Transverse colon (tissue), 4 donors: ENCODE data around the gene ZNF275. TPM values are rescaled to one million over a fixed set of nuclear protein-coding genes. Genes with fewer than 3 reads are reported as not detected.
A peak's percentile ranks its signal among the peaks of the same experiment; 100 is the strongest.

Experiments used
- DNase-seq: peaks from one replicate; pipeline ENCODE4 v3.0.0-alpha.2; 2019
- H3K27ac ChIP-seq, 4 donors: fragments of 200-600 bp; sonication (generic); 2 replicates each; pipeline ENCODE4 v1.5.1; 2016 to 2018; ENCODE audit warnings: inconsistent platforms in 4 of 4
- H3K27me3 ChIP-seq: fragments of 200-600 bp; sonication (generic); 2 replicates; pipeline ENCODE4 v1.5.1; 2017; ENCODE audit warnings: inconsistent platforms
- H3K36me3 ChIP-seq, 4 donors: fragments of 200-600 bp; sonication (generic); 2 replicates each; pipeline ENCODE4 v1.5.1; 2017 to 2019; ENCODE audit warnings: inconsistent platforms in 4 of 4
- H3K4me1 ChIP-seq, 4 donors: fragments of 200-600 bp; sonication (generic); 2 replicates each; pipeline ENCODE4 v1.5.1; 2017 to 2020; ENCODE audit warnings: inconsistent platforms in 4 of 4
- H3K4me3 ChIP-seq, 4 donors: fragments of 200-600 bp; sonication (generic); 1 replicate in 1 of 4; 2 replicates in 3 of 4; pipeline versions ENCODE4 v1.5.1 to v1.6.1; 2017 to 2019; ENCODE audit warnings: inconsistent platforms in 4 of 4
- H3K9me3 ChIP-seq, 2 donors: fragments of 200-600 bp; sonication (generic); 2 replicates each; pipeline ENCODE4 v1.5.1; 2017 to 2019; ENCODE audit warnings: inconsistent platforms in 2 of 2
- CTCF ChIP-seq, 5 experiments: fragments of 200-600 bp in 3 of 5; fragments of 450-650 bp in 2 of 5; sonication (generic) in 3 of 5; IDR thresholded peaks; 1 replicate in 2 of 5; 2 replicates in 3 of 5; pipeline ENCODE4 v1.5.1; 2016 to 2017; ENCODE audit warnings: antibody characterized with exemption in 5 of 5, inconsistent platforms in 3 of 5, mild to moderate bottlenecking in 2 of 5, moderate library complexity in 1 of 5
- EP300 ChIP-seq: sonication (generic); formaldehyde crosslinking; IDR thresholded peaks from one replicate; pipeline ENCODE4 v1.6.1; 2017; ENCODE audit warnings: antibody characterized with exemption, low read depth
- POLR2A ChIP-seq: fragments of 450-650 bp; IDR thresholded peaks from one replicate; pipeline ENCODE4 v1.6.1; 2016; ENCODE audit warnings: antibody characterized with exemption, mild to moderate bottlenecking, moderate library complexity
- POLR2AphosphoS5 ChIP-seq, 3 donors: sonication (generic); formaldehyde crosslinking; IDR thresholded peaks; one replicate each; pipeline ENCODE4 v1.6.1; 2016; ENCODE audit warnings: antibody characterized with exemption in 3 of 3
- WGBS, 2 donors: methylation state at CpG; one replicate each; pipeline ENCODE4 v1.1.5; 2018; ENCODE audit warnings: low coverage in 1 of 2; 5-methylcytosine and 5-hydroxymethylcytosine counted together
- in situ Hi-C, 4 donors: fragments of 200-750 bp; cut with MboI; loops; one replicate each; pipeline versions ENCODE4 v1.15.0 to v1.15.1; 2017; ENCODE audit warnings: low sequenced_read_pairs in 3 of 4, low pct_ligation_motif_present in 1 of 4, low pct_unique_long_range_greater_than_20kb in 1 of 4
- intact Hi-C: fragments of 100-400 bp; cut with DNase I; formaldehyde crosslinking; loops from one replicate; pipeline ENCODE4 v1.15.1; 2023; ENCODE audit warnings: low total_unique reads
- total RNA-seq, 4 donors: library from RNA; depleted of rRNA; stranded (reverse); fragments of >200 nt; gene quantifications; one replicate each; pipeline ENCODE4 v1.1.0, GENCODE V29; 2016

ZNF275 gene
- total RNA-seq, 4 donors from 2014 or later: 5.6 to 8.8 (median 7.1) TPM

GRCh38 chrX:153336121-153336894 lies 2.4 kb downstream of the ZNF275 start:
- TF ChIP-seq CTCF (IDR thresholded peaks at IDR 0.05): no peak
- no peak for TF ChIP-seq EP300
- no peak for TF ChIP-seq POLR2AphosphoS5 (IDR thresholded peaks at IDR 0.05)
- no peak for TF ChIP-seq POLR2A
- no peaks in the 10 kb centered on the region for H3K36me3 ChIP-seq
- DNase-seq: no peak
- no peaks in the 10 kb centered on the region for H3K27me3 ChIP-seq
- H3K9me3 ChIP-seq: no peaks in the 10 kb centered on the region
- intact Hi-C loops: no loop called here
- in situ Hi-C loops: no loop called here
- H3K4me3 ChIP-seq: no peak overlapping the region
- WGBS, 2 donors: 70% methylated on average over 11 of the region's 11 CpGs; no CpG with 5 or more reads in 1 of the 2 donors
- H3K4me1 ChIP-seq: peaks cover 0 to 9% (median 0%) of the 10 kb centered on the region in 4 donors
- H3K27ac ChIP-seq: peak overlapping the region in 1 of 4 donors; percentile 6

GRCh38 chrX:153336988-153337387 lies 3.0 kb downstream of the ZNF275 start:
- intact Hi-C loops (no loop called here), in situ Hi-C loops (no loop called here)
- H3K4me1 ChIP-seq: peaks cover 0 to 9% (median 0%) of the 10 kb centered on the region in 4 donors
- no peak overlapping the region for H3K27ac ChIP-seq
- H3K27me3 ChIP-seq: no peaks in the 10 kb centered on the region
- DNase-seq: no peak
- TF ChIP-seq EP300 (no peak), CTCF (IDR thresholded peaks at IDR 0.05) (no peak), POLR2A (no peak), POLR2AphosphoS5 (IDR thresholded peaks at IDR 0.05) (no peak)
- H3K4me3 ChIP-seq: no peak overlapping the region
- H3K9me3 ChIP-seq: no peaks in the 10 kb centered on the region
- 73% methylated on average over 5 of the region's 5 CpGs; no CpG with 5 or more reads in 1 of the 2 donors for WGBS, 2 donors
- H3K36me3 ChIP-seq: no peaks in the 10 kb centered on the region

GRCh38 chrX:153338836-153339235 lies 4.9 kb downstream of the ZNF275 start:
- Histone ChIP-seq H3K27ac (no peak overlapping the region), H3K36me3 (no peaks in the 10 kb centered on the region), H3K4me3 (no peak overlapping the region), H3K9me3 (no peaks in the 10 kb centered on the region), H3K4me1 (peaks cover 0 to 9% (median 0%) of the 10 kb centered on the region in 4 donors), H3K27me3 (no peaks in the 10 kb centered on the region)
- intact Hi-C loops (no loop called here), in situ Hi-C loops (no loop called here)
- TF ChIP-seq POLR2A: no peak
- TF ChIP-seq POLR2AphosphoS5 (IDR thresholded peaks at IDR 0.05): no peak
- no peak for TF ChIP-seq CTCF (IDR thresholded peaks at IDR 0.05)
- TF ChIP-seq EP300: no peak
- no peak for DNase-seq
- 80% methylated on average over 3 to 7 of the region's 7 CpGs for WGBS, 2 donors

GRCh38 chrX:153339662-153340061 lies 5.7 kb downstream of the ZNF275 start:
- intact Hi-C loops (no loop called here), in situ Hi-C loops (no loop called here)

More at GRCh38 chrX:153339662-153340061, 5.7 kb downstream of the ZNF275 start:
- Histone ChIP-seq H3K27me3 (no peaks in the 10 kb centered on the region), H3K27ac (no peak overlapping the region), H3K4me3 (no peak overlapping the region), H3K9me3 (no peaks in the 10 kb centered on the region), H3K36me3 (no peaks in the 10 kb centered on the region), H3K4me1 (peaks cover 0 to 9% (median 0%) of the 10 kb centered on the region in 4 donors)
- TF ChIP-seq EP300 (no peak), CTCF (IDR thresholded peaks at IDR 0.05) (no peak), POLR2A (no peak)
- no peak for DNase-seq
- WGBS, 2 donors: 90% methylated on average over 4 of the region's 4 CpGs; no CpG with 5 or more reads in 1 of the 2 donors
